Measurements from ENCODE around the gene GABRG1.

GABRG1 gene

DNA sequence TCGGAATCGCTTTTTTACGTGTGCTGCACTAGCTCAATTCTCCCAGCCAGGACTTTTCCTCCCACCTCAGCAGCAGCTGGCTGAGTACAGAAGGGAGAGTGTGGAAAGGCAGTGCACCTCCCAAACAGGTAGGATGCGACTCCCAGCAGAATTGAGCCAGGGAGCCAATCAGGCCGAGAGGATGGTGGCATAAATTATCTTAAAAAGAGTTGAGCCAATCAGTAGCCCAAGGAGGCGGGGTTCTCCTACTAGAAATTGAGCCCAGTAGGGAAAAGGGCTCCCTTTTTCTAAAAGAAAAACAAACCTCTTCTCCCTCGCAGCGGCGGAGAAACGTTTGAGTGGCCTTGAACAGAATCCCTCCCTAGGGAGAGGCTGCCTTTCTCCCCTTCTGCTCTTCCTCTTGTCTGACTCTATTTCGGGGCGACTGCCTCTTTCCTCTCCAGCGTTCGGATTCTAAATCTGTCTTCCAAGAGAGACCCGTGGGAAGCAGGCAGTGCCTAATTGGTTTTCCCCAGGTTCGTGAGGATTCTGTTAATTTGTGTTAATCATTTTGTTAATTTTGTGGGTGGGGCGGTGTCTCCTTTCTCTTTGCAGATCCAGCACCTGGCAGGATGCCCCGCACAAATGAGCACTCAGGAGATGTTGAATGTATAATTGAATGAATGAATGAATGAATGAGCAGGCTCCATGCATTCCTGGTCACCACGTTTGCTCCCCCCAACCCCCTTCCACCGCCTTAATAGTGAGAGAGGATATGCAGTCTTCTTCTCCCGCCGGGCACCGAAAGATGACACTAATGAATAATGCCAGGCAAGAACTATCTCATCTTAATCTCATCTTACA is at the start of gene GABRG1:
TSS of gene GABRG1 (minus strand) at position 142 of the 843 bp plus-strand sequence. CDS start at position 1, 141 bp downstream.
- no peak for DNase-seq

DNA sequence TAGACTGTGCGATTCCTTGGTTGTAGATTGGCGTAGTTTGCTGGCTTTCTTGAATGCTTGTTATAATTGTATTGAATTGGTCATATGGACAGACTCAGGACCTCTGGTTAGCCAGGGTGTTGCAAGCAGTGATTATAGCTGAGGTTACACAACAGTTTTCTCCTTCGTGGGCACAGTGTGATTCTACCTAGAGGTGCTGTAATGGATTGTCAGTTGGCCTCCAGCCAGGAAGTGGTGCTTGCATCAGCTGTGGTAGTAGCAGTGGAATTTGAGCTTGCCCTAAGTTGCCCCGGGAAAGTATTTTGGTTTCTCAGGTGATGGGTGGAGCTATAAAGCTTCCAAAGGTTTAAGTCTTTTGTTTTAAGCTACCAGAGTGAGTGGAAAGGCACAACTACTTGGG is 23.1 kb upstream of the GABRG1 start:
- DNase-seq = no peak

DNA sequence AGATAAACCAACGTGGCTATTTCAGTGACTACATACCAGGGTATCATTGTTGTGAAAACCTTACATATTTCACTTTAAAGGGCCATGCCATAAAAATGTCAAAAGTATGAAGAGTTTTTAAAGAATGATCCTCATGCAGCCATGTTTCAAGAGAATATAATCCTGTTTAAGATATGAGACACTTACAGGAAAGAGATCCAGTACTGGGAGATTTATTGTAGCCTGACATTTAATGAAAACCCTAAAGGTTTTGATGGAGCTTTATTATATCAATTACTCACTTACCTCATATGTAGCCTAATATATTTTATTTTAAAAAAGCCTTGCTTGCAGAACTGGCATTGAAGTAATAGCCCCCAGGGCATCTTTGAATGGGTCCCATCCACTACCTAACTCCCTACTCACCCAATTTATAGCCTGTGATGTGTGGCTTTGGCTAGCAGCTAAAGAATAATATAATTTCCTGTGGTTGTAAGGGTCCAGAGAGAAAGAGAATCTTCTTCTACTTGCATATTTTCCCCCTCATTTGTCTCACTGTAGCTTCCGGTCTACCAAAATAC is 7.7 kb upstream of the GABRG1 start:
- no peak for DNase-seq

DNA sequence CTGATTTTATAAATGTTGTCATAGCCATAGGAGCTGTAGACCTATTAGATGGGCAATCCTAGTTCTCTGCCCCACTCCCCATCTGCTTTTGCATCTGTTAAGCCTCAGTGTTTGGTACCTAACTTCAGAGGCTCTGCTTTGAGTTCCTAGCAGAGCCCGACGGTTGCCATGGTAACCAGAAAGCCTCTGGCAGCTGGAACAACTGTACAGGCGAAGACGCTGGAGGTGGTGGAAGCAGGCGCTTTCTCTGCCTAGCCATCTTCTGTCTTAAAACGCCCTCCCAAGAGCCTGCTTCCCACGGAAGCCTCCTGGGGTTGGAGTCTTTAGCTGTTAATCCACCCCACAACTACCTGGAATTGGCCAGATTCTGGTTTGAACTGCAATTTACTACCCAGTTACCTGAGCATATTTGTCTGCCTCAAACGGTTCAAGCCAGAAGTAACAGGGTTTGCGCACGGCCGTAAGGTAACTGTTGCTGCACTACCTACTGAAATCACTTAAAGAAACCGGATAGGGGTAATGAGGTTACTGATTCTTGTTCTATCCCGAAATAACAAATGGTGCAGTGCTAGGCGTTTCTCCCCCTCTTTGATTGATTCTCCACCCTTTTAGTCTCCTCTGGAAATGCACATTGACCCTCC is 1.0 kb upstream of the GABRG1 start:
- DNase-seq = no peak

DNA sequence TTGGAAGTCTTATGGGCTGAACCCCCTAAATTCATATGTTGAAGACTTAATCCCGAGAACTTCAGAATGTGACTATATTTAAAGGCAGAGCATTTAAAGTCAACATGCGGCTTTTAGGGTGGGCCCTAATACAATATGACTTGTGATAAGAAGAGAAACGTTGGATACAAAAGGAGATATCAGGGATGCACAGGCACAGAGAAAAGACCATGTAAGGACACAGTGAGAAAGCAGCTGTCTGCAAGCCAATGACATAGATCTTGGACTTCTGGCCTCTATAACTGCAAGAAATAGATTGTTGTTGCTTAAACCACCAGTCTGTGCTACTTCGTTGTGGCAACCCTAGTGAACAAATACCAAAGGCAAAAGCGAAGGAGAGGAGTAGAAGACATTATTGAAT is 42.2 kb downstream of the GABRG1 start:
- no peak for DNase-seq

DNA sequence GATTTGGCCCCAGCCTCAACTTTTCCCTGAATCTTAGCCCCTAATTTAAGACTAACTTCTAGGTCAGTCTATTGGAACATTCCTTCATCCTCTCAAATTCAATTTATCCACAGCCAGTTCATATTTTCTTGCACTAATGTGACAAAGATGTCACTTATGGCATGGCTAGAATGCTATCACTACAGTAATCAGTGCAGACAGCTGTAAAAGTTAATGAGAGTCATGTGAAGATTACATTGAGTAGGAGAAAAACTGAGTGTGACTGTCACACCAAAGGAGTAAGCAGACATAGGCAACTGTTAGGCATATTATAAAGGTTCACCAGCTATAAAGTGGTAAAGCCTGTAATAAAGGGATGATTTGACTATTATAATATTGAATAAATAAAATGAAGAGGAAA is 42.6 kb downstream of the GABRG1 start:
- DNase-seq = no peak

DNA sequence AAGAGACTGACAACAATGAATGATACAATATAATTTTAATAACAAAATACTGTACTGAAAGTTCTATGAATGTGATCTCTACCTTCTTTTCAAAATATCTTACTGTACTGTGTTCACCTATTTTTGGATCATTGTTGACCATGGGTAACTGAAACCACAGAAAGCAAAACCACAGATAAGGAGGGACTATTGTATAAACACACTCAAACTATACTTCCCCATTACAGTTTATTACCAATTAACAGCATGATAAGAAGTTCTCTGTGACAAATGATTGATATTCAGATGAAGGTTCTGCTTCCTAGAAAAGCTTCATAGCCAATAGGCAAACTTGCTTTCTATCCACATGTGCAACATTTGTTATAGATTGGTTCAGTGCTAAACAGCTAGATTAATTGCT is 50.1 kb downstream of the GABRG1 start:
- DNase-seq = no peak

DNA sequence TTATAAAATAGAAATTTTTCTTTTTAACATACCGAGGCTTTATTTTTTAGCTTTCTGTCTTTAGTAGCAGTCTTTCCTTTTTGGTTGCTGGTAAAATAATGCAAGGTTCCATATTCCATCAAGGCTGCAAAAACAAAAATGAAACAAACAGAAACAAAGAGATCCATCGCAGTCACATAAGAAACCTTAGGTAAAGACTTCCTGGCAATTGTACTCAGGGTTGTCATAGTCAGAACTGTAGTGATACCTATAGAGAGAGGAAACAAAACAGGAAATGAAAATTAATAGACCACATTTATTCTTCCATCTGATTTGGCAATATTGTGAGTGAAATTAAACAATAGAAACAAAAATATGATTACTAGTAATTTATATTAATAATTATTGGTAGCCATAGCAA is 72.5 kb downstream of the GABRG1 start:
- DNase-seq = no peak

DNA sequence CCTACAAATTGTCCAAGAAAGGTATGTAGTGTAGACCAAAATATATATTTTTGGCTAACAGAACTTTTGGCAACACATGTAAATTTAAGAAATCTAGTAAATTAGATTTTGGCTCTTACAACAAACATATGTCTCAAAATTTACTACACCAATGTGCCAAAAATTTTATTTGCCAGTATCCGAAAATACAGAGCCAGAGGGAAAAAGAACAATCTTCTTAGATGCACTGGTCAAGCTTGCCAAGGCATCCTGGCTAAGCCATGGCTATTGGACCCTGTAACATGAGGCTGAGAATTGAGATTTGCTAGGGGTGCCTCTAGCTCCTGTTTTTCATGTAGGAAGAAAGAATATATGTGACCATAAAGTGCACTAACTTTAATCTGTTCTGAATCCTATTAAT is 91.8 kb downstream of the GABRG1 start:
- no peak for DNase-seq

DNA sequence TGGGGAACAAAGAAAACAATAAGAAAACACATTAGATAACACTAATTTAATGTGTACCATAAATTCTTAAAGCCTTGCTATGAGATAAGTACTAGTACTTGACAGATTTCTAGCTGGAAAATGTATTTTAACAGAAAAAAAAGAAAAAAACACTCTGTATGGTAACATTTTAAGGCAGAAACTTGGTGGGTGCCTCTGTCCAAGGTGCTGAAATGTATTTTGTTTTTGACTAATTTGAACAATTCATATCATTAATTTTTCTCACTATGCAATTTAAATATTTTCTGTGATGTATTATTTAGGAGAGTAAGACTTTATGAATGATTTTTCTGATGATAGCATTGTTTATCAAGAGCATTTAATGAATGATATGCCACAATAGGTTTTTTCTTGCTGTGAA is 107.5 kb downstream of the GABRG1 start:
- no peak for DNase-seq

DNA sequence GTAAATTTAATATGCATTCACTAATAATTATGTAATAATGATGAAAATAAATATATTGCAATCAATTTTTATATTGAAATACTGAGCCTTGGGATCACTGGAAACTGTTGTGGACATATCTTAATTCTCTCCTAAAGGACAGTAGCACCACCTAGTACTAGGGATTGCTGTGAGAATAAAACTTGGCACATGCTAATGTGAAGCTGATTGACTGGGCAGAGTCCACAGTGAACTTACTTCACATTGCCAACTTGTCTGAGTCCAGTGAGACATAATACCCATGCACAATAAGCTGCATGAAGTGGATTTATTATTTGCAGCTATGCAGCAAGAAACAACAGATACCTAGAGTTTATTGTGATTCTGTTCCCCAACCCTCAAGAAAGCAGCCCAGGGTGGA is 131.1 kb downstream of the GABRG1 start:
- no peak for DNase-seq

DNA sequence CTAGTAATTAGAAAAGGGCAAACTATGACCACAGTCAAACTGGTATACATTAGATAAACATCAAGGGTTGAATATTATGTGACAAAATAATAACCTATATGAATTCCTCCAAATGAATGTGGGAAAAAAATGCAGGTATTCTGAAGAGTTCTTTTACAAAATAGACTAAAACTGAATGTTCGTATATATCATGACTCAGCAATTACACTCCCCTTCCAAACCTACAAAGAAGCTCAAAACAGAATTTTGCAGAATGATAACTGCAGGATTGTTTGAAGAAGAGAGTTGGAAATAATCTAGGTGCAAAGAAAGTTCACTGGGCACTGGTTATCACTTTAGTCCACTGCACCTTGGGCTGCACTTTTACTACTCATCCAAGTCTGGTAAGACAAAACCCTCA is 134.1 kb downstream of the GABRG1 start:
- DNase-seq = no peak

DNA sequence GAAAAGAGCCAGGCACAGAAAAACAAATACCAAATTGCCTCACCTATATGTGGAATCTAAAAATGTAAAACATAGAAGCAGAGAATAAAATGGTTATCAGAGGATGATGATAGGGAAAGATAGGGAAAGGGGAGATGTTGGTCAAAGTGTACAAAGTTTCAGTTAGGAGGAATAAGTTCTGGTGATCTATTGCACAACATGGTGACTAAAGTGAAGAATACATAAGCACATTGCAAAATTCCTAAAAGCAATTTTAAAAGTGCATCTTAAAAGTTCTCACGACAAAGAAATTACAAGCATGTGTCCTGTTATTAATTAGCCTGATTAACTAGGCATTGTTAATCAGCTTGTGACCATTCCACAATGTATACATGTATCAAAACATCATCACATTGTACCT is 136.0 kb downstream of the GABRG1 start:
- DNase-seq = no peak
